ENCODE data around the gene FOXP4. TPM values are rescaled to one million over a fixed set of nuclear protein-coding genes. Genes with fewer than 3 reads are reported as not detected.

FOXP4 gene
- total and polyA plus RNA-seq, 4 donors: 2.5 to 16.0 (median 4.3) TPM

GRCh38 chr6:41589223-41589622 is 43.0 kb downstream of the FOXP4 start:
- Histone ChIP-seq H3K9me3 (ENCODE audit: control insufficient read depth in 4 of 4, low read length in 3 of 4) (no peaks in the 10 kb centered on the region), H3K4me1 (ENCODE audit: control insufficient read depth in 4 of 4, insufficient read depth in 4 of 4, low read length in 3 of 4) (peaks cover 6 to 15% (median 11%) of the 10 kb centered on the region in 4 donors), H3K27ac (ENCODE audit: low read depth in 1 of 2, low read length in 2 of 2) (no peak overlapping the region), H3K36me3 (ENCODE audit: control insufficient read depth in 4 of 4, insufficient read depth in 3 of 4, low read depth in 1 of 4, low read length in 3 of 4) (peaks cover 2 to 27% (median 9%) of the 10 kb centered on the region in 4 donors), H3K9ac (ENCODE audit: low read depth in 1 of 2, low read length in 2 of 2) (no peak overlapping the region), H3K27me3 (ENCODE audit: control insufficient read depth in 4 of 4, insufficient read depth in 4 of 4, low read length in 3 of 4) (no peaks in the 10 kb centered on the region), H3K4me3 (ENCODE audit: low read depth in 1 of 3, low read length in 3 of 3) (no peak overlapping the region)
- DNase-seq (ENCODE audit: low spot score): no peak
- TF ChIP-seq FOXA1 (IDR thresholded peaks at IDR 0.05) (no peak), REST (IDR thresholded peaks at IDR 0.05) (no peak), RXRA (IDR thresholded peaks at IDR 0.05) (no peak), NR2F2 (IDR thresholded peaks at IDR 0.05) (no peak), EGR1 (IDR thresholded peaks at IDR 0.05; ENCODE audit: low read depth in 2 of 2) (no peak), CTCF (IDR thresholded peaks at IDR 0.05; ENCODE audit: low read depth, low read length, missing input control) (no peak), HNF4G (IDR thresholded peaks at IDR 0.05) (no peak), GABPA (IDR thresholded peaks at IDR 0.05 in 1 of 2, conservative IDR thresholded peaks at IDR 0.05 in 1 of 2) (no peak), ZBTB33 (IDR thresholded peaks at IDR 0.05) (no peak), FOXA2 (IDR thresholded peaks at IDR 0.05) (no peak), YY1 (IDR thresholded peaks at IDR 0.05) (no peak), JUND (IDR thresholded peaks at IDR 0.05) (no peak)
- WGBS: 91% methylated on average over 4 of the region's 4 CpGs

GRCh38 chr6:41589636-41590622 is 43.7 kb downstream of the FOXP4 start:
- H3K27me3 ChIP-seq (ENCODE audit: control insufficient read depth in 4 of 4, insufficient read depth in 4 of 4, low read length in 3 of 4): no peaks in the 10 kb centered on the region
- no peak for DNase-seq (ENCODE audit: low spot score)
- WGBS: 94% methylated on average over 39 of the region's 39 CpGs
- H3K9ac ChIP-seq (ENCODE audit: low read depth in 1 of 2, low read length in 2 of 2): no peak overlapping the region
- H3K4me1 ChIP-seq (ENCODE audit: control insufficient read depth in 4 of 4, insufficient read depth in 4 of 4, low read length in 3 of 4): peaks cover 2 to 8% (median 6%) of the 10 kb centered on the region in 4 donors
- no peaks in the 10 kb centered on the region for H3K9me3 ChIP-seq (ENCODE audit: control insufficient read depth in 4 of 4, low read length in 3 of 4)
- peaks cover 2 to 30% (median 9%) of the 10 kb centered on the region in 4 donors for H3K36me3 ChIP-seq (ENCODE audit: control insufficient read depth in 4 of 4, insufficient read depth in 3 of 4, low read depth in 1 of 4, low read length in 3 of 4)
- H3K4me3 ChIP-seq (ENCODE audit: low read depth in 1 of 3, low read length in 3 of 3): no peak overlapping the region
- H3K27ac ChIP-seq (ENCODE audit: low read depth in 1 of 2, low read length in 2 of 2): no peak overlapping the region
- TF ChIP-seq RAD21 (IDR thresholded peaks at IDR 0.05) (no peak), ATF3 (IDR thresholded peaks at IDR 0.05) (no peak), TAF1 (conservative IDR thresholded peaks at IDR 0.05) (no peak), SP1 (IDR thresholded peaks at IDR 0.05) (no peak), MAX (IDR thresholded peaks at IDR 0.05) (no peak), HNF4G (IDR thresholded peaks at IDR 0.05) (no peak), REST (IDR thresholded peaks at IDR 0.05) (no peak), EGR1 (IDR thresholded peaks at IDR 0.05; ENCODE audit: low read depth in 2 of 2) (no peak), JUND (IDR thresholded peaks at IDR 0.05) (no peak)

Measured in liver (tissue), 9 donors.